Globus pallidus (tissue), 1 donor: Measurements from ENCODE around the gene HLCS.

ENCODE experiments used
- DNase-seq: peaks from one replicate; pipeline ENCODE4 v3.0.0-alpha.2; 2015; ENCODE audit warnings: low spot score

HLCS gene

DNA sequence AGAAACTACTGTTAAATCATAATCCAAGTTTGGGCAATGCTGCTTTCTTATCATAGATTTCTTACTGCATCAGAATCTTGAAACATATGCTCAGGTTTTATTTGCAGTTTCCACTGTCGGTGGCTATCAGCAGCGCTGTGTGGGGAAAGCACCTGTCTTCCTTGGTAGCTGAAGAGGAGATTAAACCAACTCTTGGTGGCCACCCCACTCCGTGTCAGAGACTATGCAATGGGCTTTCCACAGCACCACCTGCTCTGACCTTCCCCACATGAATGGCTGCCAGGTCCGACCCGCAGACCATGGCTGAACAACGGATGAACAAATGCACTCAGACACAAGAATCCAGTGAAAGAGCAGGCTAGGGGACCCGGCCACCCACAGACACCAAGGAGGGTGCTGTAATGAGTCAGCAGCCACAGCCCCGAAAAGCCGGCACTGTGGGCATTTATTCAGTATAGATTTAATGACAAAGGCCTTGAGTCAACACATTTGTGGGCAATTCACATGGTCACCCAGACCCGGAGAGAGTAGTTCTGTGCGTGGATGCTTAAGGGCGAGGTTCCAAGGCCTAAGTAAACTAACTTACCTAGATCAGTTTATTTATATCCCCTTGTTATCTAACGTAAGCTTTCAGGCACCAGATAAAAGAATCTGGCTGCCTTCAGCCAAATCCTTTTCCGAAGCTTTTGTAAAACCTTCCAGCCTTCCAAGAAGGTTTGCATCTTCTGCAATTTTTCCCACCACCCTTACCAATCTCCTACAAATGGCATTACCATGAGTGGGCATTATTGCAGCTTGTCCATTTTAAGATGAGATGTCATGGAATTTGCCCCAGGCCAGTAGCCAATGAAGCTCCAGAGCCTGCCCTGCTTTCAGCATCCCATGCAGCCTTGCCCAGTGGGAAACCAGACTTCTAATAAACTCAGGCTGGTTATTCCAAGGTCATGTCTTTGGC lies 82.7 kb downstream of the HLCS start:
- DNase-seq, result no peak

DNA sequence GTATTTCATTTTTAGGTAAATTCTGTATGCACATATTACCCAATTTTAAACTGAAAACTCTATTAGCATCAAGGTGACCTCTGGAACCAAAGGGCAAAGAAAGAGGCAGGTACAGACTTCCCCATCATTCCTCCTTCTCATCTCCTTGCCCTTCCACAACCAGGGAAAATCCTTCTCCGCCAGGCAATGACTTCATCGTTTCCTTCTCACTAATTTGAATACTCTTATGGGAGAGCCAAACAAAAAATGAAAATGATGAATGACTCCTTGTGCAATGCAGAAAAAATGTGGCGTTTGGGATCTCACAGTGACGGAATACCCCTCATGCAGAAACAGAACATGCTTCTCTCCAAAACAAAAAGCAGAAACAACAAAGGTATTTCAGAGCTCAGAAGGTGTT lies 83.7 kb downstream of the HLCS start:
- DNase-seq, result no peak

DNA sequence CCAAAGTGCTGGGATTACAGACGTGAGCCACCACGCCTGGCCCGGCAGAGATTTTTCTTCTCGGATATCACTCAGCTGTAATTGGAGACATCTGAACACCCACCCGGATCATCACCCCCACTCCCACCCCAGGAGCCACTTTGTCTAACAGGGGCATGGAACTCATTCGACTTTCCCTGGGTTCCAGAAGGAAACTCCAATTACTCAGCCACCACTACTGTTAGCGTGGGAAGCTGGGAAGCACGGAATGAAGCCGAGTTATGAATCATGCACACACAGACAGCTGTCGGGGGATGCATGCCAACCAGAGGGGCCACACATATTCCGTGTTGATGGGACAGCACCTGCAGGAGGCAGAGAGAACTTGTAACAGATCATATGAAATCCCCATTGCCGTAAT lies 85.2 kb downstream of the HLCS start:
- DNase-seq, result no peak

DNA sequence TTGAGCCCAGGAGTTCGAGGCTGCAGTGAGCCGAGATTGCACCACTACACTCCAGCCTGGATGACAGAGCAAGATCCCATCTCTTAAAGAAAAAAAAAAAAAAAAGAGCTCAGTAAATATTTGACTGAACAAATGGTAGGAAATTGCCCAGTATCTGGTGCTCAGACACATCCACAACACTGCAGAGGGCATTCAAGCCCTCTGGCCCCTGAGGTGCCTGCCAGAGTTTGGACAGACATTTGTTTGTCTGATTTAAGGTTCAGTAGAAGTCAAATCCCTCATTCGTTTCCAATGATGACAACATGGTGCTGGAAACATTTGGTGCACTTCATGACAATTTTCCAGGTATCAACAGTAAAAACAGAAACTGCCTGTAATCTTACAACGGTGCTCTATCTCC lies 86.6 kb downstream of the HLCS start:
- no peak for DNase-seq

DNA sequence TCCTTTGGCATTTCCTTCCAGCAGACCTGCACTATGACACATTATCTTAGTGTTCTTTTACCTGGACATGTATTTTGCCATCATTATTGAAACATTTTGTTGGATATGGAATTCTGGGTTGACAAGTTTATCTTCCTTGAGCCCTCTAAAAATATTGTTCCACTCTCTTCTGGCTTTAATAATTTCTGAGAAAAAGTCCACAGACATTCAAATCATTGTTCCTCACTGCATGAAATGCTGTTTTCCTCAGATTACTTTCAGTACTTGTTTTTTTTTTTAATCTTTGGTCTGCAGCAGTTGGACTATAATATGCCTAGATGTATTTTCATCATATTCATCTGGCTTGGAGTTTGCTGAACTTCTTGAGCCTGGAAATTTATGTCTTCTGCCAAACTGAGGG lies 88.7 kb downstream of the HLCS start:
- DNase-seq, result no peak

DNA sequence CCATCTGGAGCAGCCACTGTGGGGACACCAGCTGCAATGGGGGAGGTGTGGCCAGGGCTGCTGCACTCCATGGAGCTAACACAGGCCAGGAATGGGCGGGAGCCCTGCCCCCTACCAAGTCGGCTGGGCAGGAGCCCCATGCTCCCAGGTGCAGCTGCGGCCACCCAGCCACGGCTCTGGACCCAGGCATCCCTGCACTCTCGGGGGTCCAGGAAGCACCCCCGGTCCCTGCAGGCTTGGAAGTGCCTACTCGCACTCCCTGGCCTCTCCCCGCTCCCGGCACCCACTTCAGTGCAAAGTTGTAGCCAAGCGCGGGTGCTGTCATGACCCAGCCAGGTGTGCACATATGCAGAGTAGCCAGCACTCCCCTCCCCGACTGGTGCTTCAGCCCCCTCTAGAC lies 91.8 kb downstream of the HLCS start:
- no peak for DNase-seq

DNA sequence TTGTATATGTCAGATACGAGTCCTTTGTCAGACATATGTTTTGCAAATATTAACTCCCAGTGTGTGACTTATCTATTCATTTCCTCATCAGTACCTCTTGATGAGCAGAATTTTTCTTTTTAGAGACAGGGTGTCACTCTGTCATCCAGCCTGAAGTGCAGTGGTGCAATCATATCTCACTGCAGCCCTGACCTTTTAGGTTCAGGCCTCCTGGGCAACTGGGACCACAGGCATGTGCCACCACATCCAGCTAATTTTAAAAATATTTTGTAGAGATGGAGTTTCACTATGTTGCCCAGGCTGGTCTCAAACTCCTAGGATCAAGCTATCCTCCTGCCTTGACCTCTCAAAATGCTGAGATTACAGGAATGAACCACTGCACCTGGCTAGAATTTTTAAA lies 93.0 kb downstream of the HLCS start:
- no peak for DNase-seq

DNA sequence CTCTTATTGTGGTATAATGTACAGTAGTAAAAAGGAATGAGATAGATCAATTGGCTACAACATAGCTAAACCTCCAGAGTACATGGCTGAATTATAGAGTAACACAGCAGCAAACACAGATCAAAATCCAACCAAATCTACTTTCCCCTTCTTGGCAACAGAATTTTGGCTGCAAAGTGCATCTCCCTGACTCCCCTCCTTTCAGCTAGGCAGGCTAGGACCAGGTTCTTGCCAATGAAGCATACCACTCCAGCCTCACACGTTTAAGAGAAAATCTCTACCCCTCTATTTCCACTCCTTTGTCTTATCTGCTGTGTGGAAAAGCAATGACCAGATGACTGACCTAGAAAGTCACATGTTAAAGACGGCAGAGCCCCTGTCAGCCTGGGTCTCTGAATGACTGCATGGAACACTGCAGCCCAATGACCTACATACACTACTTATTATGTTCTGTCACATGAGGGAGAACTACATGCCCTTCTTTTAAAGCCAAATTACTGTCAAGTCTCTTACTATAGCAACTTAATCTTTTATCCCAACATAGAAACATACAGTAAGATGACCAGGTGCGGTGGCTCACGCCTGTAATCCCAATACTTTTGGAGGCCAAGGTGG lies 99.1 kb downstream of the HLCS start:
- no peak for DNase-seq

DNA sequence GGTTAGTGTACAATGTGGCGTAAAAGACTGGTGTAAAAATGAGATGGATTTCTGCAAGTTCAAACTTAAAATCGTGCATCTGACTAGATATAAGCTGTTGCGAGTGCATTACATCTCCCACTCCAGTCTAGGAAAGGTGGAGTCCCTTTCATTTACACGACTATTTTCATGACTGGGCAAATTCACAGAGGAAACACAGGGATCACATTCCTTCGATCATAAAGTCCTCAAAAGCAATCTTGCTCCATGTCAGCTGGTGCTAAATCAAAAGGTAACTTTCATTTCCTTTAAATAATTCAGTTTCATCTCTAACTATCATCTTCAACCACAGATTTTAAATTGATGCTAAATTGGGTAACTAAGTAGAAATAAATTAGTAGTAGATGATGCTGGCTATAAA lies 100.0 kb downstream of the HLCS start:
- no peak for DNase-seq

DNA sequence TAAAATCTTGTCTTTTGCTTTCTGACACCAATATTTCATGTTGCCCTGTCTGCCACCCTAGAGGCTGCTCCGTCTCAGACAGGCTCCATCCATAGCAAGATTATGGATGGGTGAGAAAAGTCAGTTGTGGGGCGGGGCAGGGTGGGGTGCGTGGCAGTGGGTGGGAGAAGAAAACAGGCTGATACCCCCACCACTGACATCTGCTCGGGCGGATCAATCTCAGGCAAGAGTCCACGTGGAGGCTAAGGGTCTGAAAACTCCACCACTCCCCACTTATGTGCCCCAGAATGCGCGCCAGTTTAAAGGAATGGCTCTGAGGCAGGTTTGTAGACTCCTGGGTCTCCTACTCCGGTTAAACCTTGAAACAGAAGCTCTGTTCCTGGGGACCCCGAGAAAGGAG lies 101.5 kb downstream of the HLCS start:
- no peak for DNase-seq

DNA sequence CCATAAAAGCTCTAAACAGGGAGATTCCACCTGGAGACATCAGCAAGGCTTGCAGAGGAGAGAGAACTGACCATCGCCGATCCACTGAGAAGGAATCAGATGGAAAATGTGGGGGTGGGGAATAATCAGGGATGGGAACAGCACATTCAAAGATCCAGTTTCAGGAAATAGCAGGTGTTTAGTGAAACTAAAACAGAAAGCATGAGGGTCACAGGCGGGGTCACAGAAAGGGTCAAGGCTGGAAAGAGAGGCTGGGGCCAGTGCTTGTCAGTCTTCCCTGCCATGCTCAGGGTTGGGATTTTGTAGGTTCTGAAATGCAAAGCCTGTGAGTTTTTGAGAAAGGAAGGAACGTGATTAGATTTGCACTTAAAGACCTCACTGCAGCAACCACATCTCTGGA lies 103.2 kb downstream of the HLCS start:
- DNase-seq, result no peak

DNA sequence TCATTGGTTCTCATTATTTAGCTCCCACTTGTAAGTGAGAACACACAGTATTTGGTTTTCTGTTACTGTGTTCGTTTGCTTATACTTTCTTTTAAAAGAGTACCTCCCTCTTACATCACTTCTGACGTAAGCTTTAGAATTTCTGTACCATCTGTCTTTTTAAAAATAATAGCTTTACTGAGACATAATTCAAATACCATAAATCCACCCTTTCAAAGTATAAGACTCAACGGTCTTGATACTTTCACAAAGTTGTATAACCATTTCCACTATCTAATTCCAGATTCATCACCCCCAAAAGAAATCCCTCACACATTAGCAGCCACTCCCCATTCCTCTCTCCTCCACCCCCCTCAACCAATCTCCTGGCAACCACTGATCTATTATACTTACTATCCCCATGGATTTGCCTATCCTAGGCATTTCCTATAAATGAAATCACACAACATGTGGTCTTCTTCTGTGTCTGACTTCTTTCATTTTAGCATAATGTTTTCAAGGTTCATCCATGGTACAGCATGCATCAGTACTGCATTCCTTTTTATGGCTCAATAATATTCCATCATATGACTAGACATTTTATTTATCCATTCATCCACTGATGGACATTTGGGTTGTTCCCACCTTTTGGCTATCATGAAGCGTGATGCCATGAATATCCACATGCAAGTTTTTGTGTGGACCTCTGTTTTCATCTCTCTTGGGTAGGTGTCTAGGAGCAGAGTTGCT lies 104.7 kb downstream of the HLCS start:
- no peak for DNase-seq

DNA sequence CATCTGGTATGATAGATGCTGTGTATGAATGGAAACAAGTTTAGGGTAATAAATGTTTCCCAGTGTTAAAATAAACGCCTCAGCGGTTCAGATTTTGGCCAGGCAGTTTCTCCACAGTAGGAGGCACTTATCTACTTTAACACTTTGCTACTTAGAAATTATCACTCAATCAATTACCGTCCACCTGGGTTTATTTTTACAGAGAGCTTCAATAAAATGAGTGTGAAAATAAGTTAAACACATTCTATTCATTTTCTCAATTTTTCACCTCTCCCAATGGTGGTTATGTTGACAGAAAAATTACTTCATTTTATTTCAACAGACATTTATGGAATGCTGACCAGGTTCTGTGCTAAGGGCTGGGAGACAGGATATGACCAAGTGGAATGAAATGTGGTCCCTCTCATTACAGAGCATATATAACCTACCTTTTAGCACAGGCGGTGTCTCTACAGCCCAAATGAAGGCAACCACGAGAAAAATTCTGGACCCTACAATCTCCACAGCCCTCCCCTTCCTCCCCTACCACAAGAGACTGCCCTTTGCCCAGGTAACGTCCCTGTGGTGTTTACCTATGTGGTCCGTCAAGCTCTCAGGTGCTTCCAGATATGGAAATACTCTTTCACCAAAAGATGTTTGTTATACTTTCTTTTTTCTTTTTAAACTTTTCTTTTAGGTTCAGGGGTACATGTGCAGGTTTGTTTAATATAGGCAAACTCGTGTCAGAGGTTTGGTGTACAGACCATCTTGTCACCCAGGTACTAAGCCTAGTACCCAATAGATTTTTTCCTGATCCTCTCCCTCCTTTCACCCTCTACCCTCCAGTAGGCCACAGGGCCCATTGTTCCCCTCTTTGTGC lies 105.5 kb downstream of the HLCS start:
- no peak for DNase-seq

DNA sequence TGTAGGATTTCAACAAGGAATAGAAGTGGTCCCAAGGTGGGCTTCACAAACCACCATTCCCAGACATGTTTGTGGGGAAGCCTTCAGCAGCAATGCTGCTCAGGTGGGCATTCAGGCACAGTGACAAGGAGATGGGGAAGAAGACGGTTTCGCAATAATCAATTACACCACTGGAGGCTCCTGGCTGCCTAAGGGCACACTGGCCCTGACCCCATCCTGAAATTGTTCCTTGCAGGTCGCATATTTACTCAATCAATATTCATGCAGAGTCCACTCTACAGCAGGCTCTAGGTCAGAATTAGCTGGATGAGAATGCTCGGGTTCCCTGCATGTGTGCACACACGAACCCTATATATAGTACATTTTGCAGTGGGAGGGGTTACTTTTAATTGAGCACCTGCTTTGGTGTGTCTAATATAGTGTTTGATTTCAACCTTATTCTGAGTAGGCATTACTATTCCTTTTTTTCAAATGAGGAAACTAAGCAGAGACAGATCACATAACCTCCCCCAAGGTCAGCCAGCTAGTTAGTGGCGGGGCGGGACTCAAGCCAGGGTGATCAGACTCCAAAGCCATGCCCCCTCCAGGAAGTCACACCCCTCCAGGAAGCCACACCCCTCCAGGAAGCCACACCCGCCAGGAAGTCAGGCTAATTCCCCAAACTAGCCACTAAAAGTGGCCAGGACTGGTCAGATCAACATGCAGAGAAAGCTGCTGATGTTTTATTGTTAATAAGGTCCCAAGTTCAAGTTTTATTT lies 106.5 kb downstream of the HLCS start:
- no peak for DNase-seq

DNA sequence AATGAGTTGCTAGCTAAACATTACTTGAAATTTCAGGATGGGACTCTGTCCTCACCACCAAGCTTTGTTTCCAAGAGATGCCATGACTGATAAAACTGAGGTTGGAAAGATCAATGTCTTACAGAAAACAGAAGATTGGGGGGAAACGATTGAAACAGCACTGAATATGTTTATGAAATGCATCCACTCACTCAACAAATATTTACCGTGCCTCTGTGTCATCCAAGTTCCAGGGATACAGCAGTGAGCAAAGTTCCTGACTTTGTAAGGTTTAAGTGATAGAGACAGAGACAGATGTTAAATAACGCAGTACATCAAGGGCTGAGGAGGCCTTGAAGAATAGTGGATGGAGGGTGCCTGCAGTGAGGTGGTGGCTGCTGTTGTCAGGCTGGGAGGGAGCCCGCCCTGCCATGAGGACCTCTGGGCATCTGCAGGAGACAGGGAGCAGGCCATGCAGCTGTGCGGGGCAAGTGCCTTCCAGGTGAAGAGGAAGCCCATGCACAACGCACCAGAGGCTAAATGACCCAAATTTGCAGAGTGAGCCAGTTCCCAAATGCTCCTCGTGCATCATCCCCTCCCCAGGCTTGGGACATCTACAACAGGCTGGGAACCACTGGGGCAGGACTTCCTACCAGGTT lies 108.0 kb downstream of the HLCS start:
- DNase-seq, result no peak

DNA sequence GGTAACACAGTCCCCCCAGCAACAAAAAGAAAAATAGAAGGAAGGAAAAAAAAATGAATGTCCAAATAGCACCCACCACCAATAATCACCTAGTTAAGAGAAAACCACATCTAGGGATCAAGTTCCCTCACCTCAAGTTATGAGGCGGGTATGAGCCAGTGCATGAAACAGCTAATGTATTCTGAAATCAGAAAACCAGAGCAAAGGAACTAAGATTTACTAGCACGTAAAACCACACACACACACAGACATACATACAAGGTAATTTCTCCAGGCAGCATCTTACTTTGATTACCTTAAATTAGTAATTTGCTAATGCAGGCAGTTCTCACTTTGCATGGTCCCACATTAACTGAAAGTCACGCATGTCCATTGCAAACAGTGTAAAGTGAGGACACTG lies 109.8 kb downstream of the HLCS start:
- no peak for DNase-seq

DNA sequence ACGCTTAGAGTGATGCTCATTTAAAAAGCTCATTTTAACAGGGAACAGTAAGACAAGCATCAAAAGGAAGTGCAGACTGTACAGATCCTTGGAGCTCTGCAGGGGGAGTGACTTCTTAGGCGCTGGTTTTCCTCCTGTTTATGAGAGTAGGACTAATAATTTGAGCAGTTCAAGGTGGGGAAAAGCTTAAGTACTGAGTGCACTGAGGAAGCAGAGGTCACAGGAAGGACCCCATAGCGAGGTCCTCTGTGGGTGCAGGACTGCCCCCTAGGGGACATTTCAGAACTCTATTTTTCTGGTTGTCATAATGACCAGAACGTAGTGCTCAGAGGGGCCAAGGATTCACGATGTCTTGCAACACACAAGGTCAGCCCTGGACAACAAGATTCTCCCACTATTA lies 112.1 kb downstream of the HLCS start:
- peak; percentile 84 for DNase-seq

DNA sequence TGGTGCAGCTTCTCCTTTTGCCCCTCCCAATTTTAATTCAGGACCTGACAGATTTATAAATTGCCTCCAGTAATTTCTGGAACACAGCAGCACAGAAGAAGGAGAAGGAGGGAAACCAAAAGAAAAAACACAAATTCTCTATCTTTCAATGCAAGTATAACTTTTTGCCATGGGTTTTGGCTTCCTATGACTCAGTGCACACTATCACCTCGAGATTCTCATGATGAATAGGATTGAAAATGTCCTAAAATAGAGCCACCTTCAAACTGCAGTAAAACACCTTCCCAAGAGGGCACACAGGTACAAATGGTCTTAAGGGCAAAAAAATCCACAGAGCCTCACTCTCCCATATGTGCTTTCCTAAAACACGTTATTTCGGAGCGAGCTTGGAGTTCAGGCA lies 113.6 kb downstream of the HLCS start:
- peak; percentile 13 for DNase-seq

DNA sequence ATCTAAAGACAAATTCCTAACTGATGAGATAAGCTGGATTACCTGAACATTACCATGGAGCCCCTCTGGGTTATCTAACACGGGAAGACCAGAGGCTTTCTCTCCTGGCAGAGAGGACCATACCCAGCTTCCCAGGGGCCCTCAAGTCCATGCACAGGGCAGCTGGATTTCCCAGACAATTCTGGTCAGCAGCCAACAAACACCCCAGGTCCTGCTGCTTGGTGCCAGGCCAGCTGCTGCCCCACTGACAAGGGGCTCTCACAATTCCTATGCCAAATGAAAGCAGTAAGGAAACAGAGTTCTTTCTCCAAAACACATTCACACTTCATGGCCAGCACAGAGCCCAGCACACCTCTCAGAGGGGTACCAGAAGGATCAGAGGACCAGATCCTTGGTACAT lies 114.2 kb downstream of the HLCS start:
- peak; percentile 37 for DNase-seq

DNA sequence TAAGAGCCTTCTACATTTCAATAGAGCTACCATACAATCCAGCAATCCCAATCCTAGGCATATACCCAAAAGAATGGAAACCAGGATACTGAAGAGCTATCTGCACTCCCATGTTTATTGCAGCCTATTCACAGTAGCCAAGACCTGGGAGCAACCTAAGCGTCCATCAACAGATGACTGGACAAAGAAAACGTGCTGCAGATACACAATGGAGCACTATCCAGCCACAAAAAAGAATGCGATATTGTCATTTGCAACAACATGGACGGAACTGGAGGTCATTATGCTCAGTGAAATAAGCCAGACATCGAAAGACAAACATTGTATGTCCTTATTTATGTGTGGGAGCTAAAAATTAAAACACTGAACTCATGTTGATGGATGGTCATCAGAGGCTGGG lies 115.3 kb downstream of the HLCS start:
- peak; percentile 70 for DNase-seq

DNA sequence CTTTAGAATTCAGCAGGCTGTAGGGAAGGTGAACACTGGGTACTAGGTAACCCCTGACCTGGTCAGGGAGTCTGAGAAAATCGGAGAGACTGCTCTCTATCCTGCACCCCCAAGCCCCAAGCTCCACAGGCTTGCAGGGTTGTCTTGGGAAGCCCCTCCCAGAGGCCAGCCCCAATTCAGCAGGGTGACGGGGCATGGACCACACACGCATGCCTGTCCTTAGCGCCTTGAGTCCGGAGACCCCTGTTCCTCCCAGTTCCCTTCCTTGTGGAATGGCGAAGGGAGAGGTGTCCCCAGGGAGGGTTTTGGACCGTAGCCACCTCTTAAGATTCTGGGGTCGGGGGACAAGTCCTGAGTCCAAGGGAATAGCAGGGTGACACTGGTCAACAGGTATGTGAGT lies 116.1 kb downstream of the HLCS start:
- DNase-seq, result no peak
